Globus pallidus (tissue), 1 donor: ENCODE data around the gene OPHN1.
"Not testable (repeated sequence)": the region's sequence is repeated elsewhere in the genome, so short reads cannot be mapped to it uniquely, and the experiment has no call there.

Source experiments
- DNase-seq: peaks from one replicate; pipeline ENCODE4 v3.0.0-alpha.2; 2015; ENCODE audit warnings: low spot score

OPHN1 gene

DNA sequence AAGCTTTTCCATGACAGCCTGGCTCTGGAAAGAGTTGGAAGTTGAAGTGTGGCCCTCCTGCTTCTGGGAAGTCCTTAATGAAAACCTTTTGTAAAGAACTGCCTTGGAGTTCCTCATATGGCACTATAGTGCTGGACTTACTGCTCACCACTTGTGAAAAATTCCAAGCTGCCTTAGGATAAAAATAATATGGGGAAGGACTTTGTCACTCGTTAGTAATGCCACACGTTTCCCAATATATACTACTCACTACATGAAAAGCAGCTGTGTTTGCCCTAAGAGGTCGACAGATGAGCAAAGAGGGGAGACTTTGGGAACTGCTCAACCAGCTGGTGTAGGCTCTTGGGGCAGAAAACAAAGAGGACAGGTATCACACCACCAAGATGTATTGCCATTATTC is 11.7 kb downstream of the OPHN1 start:
- DNase-seq, result no peak

DNA sequence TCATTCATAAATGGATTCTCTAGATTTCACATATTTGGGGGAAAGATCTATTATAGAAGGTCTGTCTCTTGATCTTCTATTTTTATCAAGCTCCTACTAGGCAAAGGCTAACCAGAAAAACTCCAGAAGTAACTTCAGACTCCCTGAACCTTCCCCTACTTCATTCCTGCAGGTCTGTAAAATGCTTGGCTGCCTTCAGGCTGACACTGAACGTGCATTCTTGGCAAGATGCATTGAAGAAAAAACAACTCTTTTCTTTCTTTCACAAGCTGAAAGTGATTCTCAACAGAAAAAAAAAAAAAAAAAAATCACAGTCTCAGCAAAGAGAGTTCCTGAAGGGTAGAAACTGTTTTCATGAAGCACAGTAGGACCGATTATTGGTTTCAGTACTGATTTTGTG is 12.7 kb downstream of the OPHN1 start:
- DNase-seq, result no peak

DNA sequence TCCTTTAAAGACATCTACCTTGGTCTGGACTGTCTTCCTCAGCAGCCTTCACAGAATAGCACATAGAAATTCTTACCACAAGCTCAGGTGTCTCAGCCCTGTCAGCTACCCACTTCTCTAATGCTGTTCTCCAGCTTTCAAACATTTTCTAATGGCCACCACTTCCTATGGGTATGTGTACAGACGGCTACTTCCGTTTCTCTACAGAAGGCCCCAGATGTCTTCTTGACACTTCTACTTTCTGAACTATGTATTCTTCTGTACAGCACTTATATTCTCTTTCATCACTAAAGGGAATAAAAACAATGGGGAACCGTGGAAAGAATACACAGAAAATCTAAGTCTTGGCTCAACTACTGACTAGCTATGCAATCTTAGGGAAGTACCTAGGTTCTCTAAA is 13.3 kb downstream of the OPHN1 start:
- DNase-seq, result no peak

DNA sequence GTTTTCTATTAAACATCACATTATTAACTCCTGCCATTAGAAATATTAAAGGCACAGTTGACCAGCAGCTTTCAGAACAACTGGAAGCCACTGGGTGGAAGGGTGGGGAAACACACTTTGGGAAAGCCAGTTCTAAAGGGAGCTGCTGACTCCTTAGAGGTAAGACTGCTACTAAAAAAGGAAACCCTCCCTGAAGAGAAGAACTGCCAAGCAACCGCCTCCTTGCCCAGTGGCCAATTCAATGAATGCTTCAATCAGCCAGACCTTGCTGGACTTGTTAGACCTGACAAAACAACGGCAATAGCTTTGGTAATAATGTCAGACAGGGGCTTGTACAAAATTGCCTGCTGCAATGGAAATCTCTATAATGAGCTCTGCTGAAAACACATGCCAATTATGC is 15.6 kb downstream of the OPHN1 start:
- DNase-seq, result no peak

DNA sequence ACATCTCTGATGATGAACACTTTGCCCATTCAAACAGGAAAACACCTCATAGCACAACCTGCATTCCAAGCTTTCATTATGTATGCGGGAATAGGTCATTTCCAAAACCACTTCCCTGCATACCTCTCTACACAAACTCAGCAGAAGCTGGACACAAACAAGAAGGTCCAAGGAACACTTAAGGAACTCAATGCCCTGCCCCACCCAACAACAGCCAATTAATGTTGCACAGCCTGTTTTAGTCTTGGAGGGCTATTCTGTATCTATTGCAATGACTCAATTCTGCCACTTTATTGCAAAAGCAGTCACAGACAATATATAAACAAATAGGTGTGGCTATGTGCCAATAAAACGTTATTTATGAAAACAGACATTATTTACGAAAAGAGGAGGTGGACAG is 16.7 kb downstream of the OPHN1 start:
- DNase-seq, result no peak

DNA sequence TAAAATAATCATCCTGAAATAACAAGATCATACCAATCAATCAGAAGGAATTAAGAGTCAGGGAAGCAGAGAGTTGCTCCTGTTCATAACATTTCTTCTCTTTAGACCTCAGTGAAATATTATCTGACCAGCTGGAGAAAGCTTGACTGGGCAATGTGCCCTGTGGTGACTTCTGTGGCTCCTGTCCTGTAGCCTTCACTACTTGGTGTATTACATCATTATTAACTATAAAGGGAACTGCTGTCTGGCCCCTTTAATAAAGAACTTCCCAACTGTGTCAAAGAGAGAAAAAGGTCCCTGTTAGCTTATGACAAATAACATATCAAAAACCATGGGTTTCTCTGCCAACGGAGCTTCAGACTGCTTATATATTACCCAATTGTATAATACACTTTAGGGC is 18.0 kb downstream of the OPHN1 start:
- DNase-seq, result no peak

DNA sequence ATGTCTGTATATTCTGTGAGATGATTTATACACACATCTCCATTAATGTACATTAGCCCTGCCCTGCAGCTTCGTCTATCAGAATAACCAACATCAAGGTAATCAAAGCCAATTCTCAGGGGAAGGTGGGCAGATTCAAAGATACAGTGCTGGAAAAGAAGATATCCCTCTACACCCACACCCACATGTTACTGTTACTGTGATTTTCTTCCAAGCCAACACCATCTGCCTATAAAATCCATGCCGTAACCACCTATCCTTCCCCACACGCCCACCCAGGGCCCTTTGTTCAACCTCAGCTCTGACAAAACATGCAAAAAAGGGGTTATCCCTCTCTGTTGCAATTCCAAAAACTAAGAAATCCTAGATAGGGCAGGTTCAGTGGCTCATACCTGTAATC is 20.0 kb downstream of the OPHN1 start:
- no peak for DNase-seq

DNA sequence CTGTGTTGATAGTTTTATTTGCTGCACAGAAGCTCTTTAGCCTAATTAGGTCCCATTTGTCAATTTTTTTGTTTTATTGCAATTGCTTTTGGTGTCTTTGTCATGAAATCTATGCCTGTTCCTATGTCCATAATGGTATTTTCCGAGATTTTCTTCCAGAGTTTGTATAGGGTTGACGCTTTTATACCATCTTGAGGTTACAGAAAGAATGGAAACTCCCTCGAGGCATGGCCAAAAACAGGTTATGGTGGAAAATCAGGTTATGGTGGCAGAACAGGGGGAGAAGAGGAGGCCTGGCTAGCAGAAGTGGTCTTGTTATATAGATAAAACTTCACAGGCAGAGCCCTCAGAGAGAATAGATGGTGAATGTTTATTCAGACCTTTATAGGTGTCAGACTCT is 21.6 kb downstream of the OPHN1 start:
- no peak for DNase-seq

DNA sequence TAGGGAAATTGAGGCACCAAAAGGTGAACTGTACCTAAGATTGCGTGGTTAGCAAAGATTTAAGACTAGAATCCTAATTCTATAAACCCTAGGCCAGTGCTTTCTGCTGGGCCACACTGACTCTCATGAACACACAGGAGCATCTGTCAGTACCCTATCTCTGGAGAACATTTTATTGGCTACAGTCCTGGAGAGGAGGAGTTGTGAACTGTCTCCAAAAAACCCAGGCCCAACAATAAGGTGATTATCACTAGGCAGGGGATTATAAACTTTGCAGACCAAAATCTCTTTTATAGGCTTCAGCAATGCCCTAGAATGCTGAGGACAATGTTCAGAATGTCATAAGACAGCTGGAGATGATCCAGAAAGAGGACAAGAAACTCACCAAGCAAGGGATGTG is 24.1 kb downstream of the OPHN1 start:
- no peak for DNase-seq

DNA sequence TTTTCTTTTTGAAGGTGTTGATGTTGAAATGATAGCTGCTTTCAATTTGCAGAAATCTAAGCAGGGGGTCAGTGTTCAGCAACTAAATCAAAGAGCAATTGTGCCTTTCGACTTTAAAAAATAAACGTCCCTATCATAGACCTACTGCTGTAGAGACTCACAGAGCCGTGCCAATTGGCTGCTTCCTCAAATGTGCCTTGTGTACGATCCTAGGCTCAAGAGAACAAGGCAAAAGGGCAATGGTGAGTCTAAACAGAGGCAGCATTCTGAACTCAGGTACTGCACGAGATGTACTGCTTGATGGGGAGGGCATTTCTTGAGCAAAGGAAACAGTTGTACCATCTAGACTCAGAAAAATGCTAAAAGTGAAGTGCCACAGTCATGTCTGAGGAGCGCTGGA is 29.8 kb downstream of the OPHN1 start:
- DNase-seq, result no peak

DNA sequence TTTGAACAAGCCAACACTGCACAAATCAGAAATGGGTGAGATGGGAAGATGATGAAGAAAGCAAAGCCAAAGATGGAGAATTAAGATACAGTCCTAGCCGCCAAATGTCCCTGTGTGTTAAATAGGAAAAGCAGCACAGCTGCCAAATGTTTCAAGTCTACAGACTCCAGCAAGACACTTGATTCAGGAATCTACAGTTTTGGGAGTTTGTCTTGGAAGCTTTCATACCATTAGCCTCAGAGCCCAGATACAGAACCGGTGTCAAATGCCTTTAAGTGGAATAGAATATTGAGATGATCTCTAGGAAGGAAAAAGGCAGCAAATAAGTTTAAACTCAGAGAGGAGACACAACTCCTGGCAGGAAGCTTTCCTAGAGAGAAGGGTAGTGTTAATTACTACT is 30.3 kb downstream of the OPHN1 start:
- no peak for DNase-seq

DNA sequence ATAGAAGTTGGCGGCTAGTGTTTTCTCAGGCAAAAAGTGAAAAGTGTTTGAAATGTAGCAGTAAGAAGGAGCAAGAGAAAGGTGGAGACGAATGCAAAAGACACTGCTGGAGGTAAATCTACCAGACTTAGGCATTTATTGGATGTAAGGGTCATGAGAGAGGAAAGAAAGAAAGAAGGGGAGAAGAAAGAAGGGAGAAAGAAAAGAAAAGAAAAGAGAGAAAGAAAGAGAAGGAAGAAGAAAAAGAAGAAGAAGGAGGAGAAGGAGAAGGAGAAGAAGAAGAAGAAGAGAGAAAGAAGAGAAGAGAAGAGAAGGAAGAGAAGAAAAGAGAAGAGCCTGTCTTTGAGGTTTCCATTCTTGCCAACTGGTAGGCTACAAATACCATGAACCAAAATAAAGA is 31.2 kb downstream of the OPHN1 start:
- DNase-seq, result no peak

DNA sequence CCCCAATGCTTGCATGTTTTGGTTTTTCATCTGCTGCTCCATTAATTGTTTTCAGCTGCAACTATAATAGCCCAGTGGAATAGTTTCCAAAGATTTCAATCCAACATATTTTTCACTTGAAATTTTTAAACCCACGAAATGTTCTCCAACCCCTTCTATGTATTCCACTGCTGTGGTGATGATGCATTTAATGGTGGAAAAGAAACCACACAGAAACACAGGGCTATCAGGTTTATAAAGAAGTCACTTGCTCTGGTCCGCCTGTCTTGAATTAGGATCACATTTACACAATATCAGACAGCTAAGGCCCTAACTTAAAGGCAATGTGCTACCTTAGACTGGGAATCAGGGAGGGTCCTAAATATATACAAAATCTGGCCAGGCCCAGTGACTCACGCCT is 35.0 kb downstream of the OPHN1 start:
- DNase-seq, result no peak

DNA sequence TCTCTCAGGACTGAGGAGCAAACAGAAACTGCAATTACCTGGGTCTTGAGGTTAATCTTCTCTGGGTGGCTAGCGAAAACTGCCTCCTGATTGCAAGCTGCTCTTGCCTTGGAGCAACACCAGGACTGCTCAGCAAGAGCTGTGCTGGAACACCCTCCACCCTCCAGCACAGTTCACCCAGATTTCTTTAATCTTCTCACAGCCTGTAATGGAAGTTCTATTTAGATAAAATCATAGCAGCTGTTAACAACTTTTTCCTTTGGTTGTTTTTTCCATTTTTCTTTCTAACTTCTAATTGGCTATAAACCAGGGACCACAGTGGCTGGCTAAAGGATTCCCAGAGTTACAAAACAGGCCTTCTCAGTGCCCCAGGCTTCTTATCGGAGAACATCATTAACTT is 36.3 kb downstream of the OPHN1 start:
- DNase-seq, result no peak

DNA sequence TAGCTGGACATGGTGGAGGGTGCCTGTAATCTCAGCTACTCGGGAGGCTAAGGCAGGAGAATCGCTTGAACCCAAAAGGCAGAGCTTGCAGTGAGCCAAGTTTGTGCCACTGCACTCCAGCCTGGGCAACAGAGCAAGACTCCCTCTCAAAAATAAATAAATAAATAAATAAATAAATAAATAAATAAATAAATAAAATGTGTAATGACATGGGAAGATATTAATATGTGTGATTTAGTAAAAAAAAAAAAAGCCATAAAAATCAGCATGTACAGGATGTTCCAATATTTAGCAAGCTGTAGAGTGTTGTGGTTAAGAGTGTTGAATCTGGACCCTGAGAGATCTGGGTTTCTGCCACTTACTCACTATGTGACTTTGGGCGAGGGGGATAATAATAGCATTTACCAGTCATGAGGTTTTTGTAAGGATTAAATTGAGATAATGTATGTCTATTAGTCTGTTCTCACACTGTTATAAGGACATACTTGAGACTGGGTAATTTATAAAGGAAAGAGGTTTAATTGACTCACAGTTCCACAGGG is 43.8 kb downstream of the OPHN1 start:
- not testable (repeated sequence) for DNase-seq

DNA sequence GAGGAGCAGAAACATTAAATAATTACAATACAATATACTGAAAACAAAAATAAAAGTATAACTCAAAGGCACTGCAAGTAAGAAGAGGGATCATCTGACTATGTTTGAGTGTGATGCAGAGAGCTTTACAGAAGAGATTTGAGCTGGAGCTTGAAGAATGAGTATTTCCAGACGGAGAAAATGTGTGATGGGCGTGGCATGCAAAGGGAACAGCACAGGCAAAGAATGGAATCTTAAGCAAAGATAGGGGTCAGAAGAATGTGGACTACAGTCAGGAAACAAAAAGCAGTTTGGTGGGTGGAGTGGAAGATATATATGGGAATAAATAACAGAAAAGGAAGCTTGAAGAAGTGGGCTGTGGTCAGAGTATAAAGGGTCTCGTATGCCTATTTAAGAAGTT is 45.5 kb downstream of the OPHN1 start:
- DNase-seq, result no peak

DNA sequence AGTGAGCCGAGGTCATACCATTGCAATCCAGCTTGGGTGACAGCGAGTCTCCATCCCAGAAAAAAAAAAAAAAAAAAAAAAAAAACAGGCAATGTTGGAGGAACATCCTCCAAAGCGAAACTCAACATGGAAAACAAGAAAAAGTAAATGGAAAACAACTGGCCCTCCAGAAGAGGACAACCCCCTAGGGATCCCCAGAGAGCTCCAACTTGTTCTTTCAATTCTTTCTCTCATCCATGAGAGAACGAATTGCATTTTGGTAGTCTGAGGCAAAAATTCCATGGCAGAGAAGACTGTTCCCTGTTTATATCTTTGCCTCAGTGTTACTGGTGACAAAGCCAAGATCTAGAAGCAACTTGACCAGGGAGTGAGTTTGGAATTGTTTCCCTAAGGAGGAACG is 49.8 kb downstream of the OPHN1 start:
- DNase-seq, result no peak

DNA sequence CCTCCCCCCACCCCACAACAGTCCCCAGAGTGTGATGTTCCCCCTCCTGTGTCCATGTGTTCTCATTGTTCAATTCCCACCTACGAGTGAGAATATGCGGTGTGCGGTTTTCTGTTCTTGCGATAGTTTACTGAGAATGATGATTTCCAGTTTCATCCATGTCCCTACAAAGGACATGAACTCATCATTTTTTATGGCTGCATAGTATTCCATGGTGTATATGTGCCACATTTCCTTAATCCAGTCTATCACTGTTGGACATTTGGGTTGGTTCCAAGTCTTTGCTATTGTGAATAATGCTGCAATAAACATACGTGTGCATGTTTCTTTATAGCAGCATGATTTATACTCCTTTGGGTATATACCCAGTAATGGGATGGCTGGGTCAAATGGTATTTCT is 55.7 kb downstream of the OPHN1 start:
- not testable (repeated sequence) for DNase-seq

DNA sequence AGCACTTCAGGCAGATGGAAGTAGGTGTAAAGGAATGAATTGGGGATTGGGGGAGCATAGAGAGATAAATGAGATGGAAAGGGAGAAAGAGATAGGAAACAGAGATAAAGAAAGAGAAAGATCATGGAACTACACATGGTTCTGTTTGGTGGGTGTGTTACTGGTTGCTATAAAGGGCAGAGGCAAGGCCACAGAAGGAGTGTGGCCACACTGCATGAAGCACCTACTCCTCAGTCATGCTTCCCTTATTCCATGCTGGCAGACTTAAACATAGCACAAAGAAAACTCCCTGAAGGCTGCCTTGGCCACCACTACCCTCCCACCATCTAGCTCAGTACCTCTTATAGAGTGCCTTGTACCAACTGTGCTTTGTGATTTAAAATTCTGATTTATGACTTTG is 56.9 kb downstream of the OPHN1 start:
- DNase-seq, result no peak

DNA sequence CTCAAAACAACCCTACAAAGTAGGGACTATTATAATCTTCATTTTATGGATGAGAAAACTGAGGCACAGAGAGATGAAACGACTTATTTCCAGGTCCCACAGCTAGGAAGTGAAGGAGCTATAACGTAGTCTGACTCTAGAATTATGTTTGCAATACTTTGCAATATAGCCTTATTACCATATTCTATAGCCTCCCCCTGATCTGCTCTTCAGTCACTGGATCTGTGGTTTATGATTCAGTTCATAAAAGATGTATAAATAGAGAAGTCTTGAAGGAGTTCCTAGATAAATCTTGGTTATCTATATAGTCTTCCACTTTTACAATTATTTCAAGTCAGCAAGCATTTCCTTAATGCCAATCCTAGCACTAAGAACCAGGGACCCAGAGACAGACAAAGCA is 57.5 kb downstream of the OPHN1 start:
- DNase-seq, result no peak

DNA sequence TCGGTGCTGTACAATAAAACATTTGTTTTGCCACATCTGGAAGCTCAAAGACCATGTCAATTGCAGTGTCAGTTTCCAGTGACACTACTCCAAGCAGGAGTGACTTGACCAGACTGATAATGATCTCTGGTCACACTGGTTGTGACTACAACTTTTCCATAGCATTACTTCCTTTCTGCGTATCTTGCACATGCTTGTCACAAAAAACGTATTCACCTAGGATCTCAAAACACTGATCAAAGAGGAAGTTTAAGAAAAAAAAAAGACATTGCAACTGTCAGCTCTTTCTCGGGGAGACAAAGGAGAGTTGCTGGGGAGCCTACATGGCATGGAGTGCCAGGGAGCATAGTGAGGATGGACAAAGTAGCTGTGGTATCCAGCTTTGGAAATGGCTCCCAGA is 60.6 kb downstream of the OPHN1 start:
- DNase-seq, result no peak

DNA sequence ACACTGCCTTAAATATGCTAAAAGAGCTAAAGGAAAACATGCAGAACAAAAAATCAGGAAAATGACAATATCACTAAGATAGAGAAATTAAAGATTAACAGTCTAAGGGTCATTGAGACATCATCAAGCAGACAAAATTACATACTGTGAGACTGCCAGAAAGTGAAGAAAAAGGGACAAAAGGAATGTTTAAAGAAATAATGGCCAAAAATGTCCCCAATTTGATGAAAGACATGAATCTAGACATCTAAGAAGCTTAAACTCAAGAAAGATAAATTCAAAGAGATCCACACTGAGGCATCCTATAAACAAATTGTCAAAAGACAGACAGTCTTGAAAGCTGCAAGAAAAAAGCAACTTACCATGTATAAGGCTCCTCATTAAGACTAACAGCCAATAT is 63.7 kb downstream of the OPHN1 start:
- no peak for DNase-seq

DNA sequence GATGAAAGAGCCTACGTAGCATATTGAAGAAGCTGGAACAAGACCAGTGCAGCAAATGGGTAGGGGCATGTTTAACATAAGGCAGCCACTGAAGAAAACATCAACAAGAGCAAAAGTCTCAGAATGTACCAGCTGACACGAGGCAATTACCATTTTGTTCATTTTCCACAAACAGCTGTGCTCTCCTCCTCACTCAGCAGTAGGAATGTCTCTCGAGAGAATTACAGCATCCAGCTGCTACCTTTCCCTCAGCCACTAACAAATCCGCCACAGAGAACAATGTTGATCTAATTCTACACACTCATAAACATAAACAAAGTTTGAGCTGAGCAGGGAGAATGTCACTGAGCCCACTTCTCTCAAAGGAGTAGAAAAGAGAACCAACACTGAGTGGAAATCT is 68.0 kb downstream of the OPHN1 start:
- no peak for DNase-seq

DNA sequence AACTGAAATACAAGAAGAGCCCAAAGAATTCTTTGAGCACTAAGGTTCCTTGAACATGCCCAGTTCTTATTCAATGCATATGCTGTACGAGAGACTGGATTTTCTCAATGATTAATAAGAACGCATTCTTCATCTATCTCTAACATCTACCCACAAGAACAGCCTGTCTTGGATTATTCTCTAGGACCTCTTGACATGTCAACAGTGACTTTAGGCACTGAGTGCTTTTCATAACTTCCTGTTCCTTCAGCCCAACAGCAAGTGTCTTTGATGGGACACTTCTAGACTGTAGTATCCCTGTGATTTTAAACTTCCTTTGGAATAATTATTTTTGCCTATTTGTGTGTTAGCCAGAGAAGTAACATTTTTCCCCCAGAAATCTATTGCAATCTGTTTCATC is 69.3 kb downstream of the OPHN1 start:
- DNase-seq, result no peak

DNA sequence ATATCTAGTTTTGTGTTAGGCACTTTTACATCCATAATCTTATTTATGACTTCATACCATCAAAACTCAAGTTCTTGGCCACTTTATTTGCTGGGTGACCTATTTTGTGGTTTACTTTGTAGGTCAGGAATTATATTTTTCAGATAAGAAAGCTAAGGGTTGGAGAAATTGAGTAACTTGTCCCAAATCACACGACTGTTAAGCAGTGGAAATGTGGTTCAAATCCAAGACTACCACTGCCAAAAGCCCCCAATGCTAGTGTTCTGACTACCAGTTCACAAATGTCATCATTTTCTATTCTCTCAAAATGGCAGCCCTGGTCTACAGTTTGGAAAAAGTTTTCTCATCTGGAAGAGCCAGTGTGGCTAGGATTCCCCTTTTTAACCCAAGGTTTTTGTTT is 74.6 kb downstream of the OPHN1 start:
- DNase-seq, result no peak
